H54 (cell line): ENCODE results near the gene SGIP1.
"Not testable (repeated sequence)": the region's sequence is repeated elsewhere in the genome, so short reads cannot be mapped to it uniquely, and the experiment has no call there.

Experiments
- DNase-seq: peaks from one replicate; pipeline ENCODE4 v3.0.0; 2011; ENCODE audit warnings: low spot score, mixed read lengths; ENCODE audit not compliant: insufficient read length
- FAIRE-seq: peaks from 3 replicates; lab custom pipeline; 2011; peaks lifted over from hg19 to GRCh38; lab: Jason Lieb, UNC
- POLR2A ChIP-seq: IDR thresholded peaks from 2 replicates; pipeline ENCODE4 v1.6.1; 2011; ENCODE audit warnings: low read depth, mild to moderate bottlenecking, low read length

Gene SGIP1

DNA sequence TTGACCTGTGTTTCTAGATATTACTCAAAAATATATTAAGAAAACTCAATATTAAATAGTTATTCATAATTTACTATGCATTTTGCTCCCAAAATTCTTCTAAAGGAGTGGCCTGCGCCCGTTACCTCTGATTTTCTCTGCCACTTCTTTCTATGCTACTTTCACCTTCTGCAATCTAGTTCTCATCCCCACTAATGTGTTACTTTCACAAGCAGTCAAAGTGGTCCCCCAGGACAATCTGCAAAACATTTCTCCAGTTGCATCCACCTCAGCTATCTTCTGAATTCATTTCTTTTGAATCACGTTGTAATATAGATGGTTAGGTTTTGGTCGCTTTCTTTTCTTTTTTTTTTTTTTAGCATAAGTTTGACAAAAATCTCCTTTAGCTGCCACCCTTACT, 253.7 kb downstream of the SGIP1 start:
- DNase-seq (no peak), FAIRE-seq (no peak)
- TF ChIP-seq POLR2A, result no peak

DNA sequence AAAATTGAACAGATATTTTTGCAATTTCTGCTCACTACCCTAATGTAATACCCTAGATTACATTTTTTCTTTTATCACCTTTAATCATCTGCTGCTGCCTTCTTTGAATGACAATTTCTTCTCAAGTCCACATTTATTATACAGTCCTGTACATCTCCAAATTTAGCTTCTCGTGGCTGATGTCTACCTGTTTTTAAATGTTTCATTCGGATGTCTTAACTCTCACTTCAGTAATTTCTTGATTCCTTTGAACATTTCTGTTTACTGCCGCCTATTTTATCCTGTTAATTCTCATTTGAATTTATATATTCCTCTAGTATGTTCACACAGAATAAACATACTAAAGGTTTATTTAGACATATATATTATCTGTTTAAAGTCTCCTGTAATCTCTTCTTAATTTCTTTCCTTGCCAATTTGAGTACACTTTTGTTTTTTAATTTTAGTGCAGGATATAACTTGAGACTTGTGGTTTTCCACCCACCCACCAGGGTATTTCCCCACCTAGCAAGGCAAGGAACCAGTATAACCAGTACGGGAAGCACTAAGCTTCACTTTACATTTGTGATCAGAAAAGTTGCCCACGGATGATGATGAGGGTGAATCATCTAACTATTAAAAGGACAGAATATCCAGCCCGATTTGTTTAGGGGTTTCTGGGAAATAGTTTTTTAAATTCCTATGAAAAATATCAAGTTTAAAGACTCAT, 254.4 kb downstream of the SGIP1 start:
- no peak for TF ChIP-seq POLR2A
- FAIRE-seq (no peak), DNase-seq (no peak)

DNA sequence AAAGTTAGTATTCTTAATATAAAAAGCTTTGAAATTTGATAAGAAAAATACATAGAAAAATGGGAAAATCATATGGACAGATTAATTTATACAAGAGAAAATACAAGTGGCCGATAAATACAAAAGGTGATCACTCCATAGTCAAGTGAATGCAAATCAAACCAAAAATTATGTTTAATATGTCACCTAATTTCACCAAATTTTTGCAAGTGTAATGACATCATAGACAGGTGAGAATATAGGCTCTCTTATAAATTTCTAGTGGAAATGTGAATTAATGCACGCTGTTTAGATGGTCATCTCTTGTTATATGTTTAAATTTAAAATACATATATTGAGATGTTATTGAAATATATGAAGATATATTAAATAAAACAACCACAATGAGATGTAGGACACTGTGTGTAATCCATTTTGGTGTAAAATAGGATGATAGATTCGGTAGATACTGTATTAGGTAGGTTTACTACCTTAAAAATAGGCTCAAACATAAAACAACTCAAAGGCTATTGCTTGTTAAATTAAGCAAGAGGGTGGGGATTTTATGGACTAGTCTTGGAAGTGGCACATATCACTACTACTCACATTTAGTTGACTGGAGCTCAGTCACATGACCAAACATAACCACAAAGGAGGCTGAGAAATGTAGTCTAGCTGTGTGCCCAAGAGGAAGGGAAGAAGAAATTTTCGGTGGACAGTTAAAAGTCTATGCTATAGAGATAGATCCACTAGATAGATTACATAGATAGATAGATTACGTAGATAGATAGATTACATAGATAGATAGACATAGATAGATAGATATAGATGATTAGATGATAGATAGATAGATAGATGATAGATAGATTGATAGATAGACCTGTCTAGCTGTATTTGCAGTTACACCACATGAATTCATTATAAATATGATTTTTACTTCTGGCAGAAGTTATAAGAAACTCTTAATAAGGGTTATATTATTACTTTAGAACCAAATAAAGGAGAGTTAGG, 258.0 kb downstream of the SGIP1 start:
- DNase-seq (no peak), FAIRE-seq (peak; percentile 43)
- TF ChIP-seq POLR2A, result no peak

DNA sequence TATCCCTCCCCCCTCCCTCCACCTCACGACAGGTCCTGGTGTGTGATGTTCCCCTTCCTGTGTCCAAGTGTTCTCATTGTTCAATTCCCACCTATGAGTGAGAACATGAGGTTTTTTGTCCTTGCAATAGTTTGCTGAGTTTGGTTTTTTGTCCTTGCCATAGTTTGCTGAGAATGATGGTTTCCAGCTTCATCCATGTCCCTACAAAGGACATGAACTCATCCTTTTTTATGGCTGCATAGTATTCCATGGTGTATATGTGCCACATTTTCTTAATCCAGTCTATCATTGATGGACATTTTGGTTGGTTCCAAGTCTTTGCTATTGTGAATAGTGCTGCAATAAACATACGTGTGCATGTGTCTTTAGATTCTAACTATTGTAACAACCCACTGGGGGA, 261.9 kb downstream of the SGIP1 start:
- not testable (repeated sequence) for FAIRE-seq, DNase-seq
